Neural progenitor cell (in vitro differentiated cells): Measurements from ENCODE around the gene NPTN. TPM values are rescaled to one million over a fixed set of nuclear protein-coding genes. Genes with fewer than 3 reads are reported as not detected.

Experiments used
- DNase-seq: peaks from one replicate; pipeline ENCODE4 v3.0.0-alpha.2; 2016; ENCODE audit warnings: low spot score
- H2AFZ ChIP-seq: fragments of 200-600 bp; sonication (generic); replicated peaks from 2 replicates; pipeline ENCODE4 v1.6.1; 2016; ENCODE audit warnings: antibody characterized with exemption
- H3F3A ChIP-seq: fragments of 200-600 bp; sonication (generic); 2 replicates; pipeline ENCODE4 v1.6.1; 2016; ENCODE audit warnings: antibody characterized with exemption, low read depth
- H3K27ac ChIP-seq: fragments of 200-600 bp; sonication (generic); 2 replicates; pipeline ENCODE4 v1.5.1; 2016; ENCODE audit warnings: mild to moderate bottlenecking
- H3K27me3 ChIP-seq: fragments of 200-600 bp; sonication (generic); 2 replicates; pipeline ENCODE4 v1.6.1; 2016; ENCODE audit warnings: mild to moderate bottlenecking, moderate library complexity
- H3K36me3 ChIP-seq: fragments of 200-600 bp; sonication (generic); 2 replicates; pipeline ENCODE4 v1.5.1; 2016
- H3K4me1 ChIP-seq: fragments of 200-600 bp; sonication (generic); 2 replicates; pipeline ENCODE4 v1.6.1; 2016; ENCODE audit warnings: mixed run types
- H3K4me2 ChIP-seq: fragments of 200-600 bp; sonication (generic); 2 replicates; pipeline ENCODE4 v1.6.1; 2016
- H3K4me3 ChIP-seq: fragments of 200-600 bp; sonication (generic); 2 replicates; pipeline ENCODE4 v1.5.1; 2016
- H3K79me2 ChIP-seq: fragments of 200-600 bp; sonication (generic); 2 replicates; pipeline ENCODE4 v1.6.1; 2016; ENCODE audit warnings: low read depth
- H3K9ac ChIP-seq: fragments of 200-600 bp; sonication (generic); 2 replicates; pipeline ENCODE4 v1.6.1; 2016
- H3K9me3 ChIP-seq: fragments of 200-600 bp; sonication (generic); 2 replicates; pipeline ENCODE4 v1.5.1; 2016; ENCODE audit warnings: low read depth
- H4K20me1 ChIP-seq: fragments of 200-600 bp; sonication (generic); 2 replicates; pipeline ENCODE4 v1.6.1; 2016; ENCODE audit warnings: low read depth
- H3K27ac Mint-ChIP-seq: 3 replicates; pipeline ENCODE4 v1.8.0; 2021; ENCODE audit warnings: mixed read lengths
- H3K27me3 Mint-ChIP-seq: 2 replicates; pipeline ENCODE4 v1.8.0; 2022; ENCODE audit warnings: low read depth, mild to moderate bottlenecking, inconsistent platforms, moderate library complexity, mixed read lengths; ENCODE audit not compliant: insufficient read depth
- H3K36me3 Mint-ChIP-seq: 3 replicates; pipeline ENCODE4 v1.8.0; 2021; ENCODE audit warnings: mixed read lengths
- H3K4me1 Mint-ChIP-seq: 3 replicates; pipeline ENCODE4 v1.8.0; 2021; ENCODE audit warnings: mixed read lengths
- H3K4me3 Mint-ChIP-seq: 3 replicates; pipeline ENCODE4 v1.8.0; 2021; ENCODE audit warnings: mild to moderate bottlenecking, moderate library complexity, mixed read lengths
- H3K9me3 Mint-ChIP-seq: 3 replicates; pipeline ENCODE4 v1.8.0; 2020; ENCODE audit warnings: mixed read lengths
- CTCF ChIP-seq: fragments of 200-600 bp; sonication (generic); IDR thresholded peaks from 2 replicates; pipeline ENCODE4 v1.5.1; 2017; ENCODE audit warnings: antibody characterized with exemption, mild to moderate bottlenecking
- EZH2 ChIP-seq: fragments of 200-600 bp; sonication (generic); IDR thresholded peaks from 2 replicates; pipeline ENCODE4 v1.6.1; 2017; ENCODE audit warnings: antibody characterized with exemption, mild to moderate bottlenecking, moderate library complexity
- EZH2phosphoT487 ChIP-seq: fragments of 200-600 bp; sonication (generic); IDR thresholded peaks from 2 replicates; pipeline ENCODE4 v1.6.1; 2017; ENCODE audit warnings: antibody characterized with exemption
- total RNA-seq: library from RNA; depleted of rRNA; stranded (reverse); fragments of >200 nt; gene quantifications from 2 replicates; pipeline ENCODE4 v1.2.3, GENCODE V29; 2015; ENCODE audit warnings: low replicate concordance

NPTN gene
- total RNA-seq, 1 donor from 2014 or later = 110 TPM

- Histone ChIP-seq H3K27ac (no peak overlapping the region), H3K27me3 (no peaks in the 10 kb centered on the region), H3K4me1 (peaks cover 59% of the 10 kb centered on the region), H3K9me3 (no peaks in the 10 kb centered on the region), H3K36me3 (no peaks in the 10 kb centered on the region), H3K4me2 (peak overlapping the region; percentile 37), H2AFZ (no peak overlapping the region), H3F3A (peaks cover 16% of the 10 kb centered on the region), H3K9ac (no peak overlapping the region), H3K4me3 (no peak overlapping the region), H3K79me2 (peaks cover 100% of the 10 kb centered on the region), H4K20me1 (peaks cover 86% of the 10 kb centered on the region)
- Mint-ChIP-seq H3K27me3 (peaks cover 3% of the 10 kb centered on the region), H3K36me3 (no peaks in the 10 kb centered on the region), H3K27ac (no peak overlapping the region), H3K4me3 (no peak overlapping the region), H3K9me3 (no peaks in the 10 kb centered on the region), H3K4me1 (peaks cover 18% of the 10 kb centered on the region)
- no peak for TF ChIP-seq CTCF
- no peak for TF ChIP-seq EZH2phosphoT487
- TF ChIP-seq EZH2 = no peak
- no peak for DNase-seq
Measured at GRCh38 chr15:73621286-73621826, 11.8 kb downstream of the NPTN start.

GRCh38 chr15:73620078-73620477 lies 13.1 kb downstream of the NPTN start:
- no peak overlapping the region for H3K9ac ChIP-seq
- no peaks in the 10 kb centered on the region for H3K9me3 ChIP-seq
- H3K36me3 ChIP-seq = no peaks in the 10 kb centered on the region
- no peak overlapping the region for H3K4me3 ChIP-seq
- no peaks in the 10 kb centered on the region for H3K27me3 ChIP-seq
- peaks cover 100% of the 10 kb centered on the region for H3K79me2 ChIP-seq
- peaks cover 61% of the 10 kb centered on the region for H3K4me1 ChIP-seq
- Mint-ChIP-seq H3K36me3 (no peaks in the 10 kb centered on the region), H3K4me3 (no peak overlapping the region), H3K27ac (no peak overlapping the region), H3K9me3 (no peaks in the 10 kb centered on the region), H3K27me3 (peaks cover 3% of the 10 kb centered on the region), H3K4me1 (peaks cover 18% of the 10 kb centered on the region)
- H4K20me1 ChIP-seq = peaks cover 97% of the 10 kb centered on the region
- peaks cover 14% of the 10 kb centered on the region for H3F3A ChIP-seq
- H2AFZ ChIP-seq = no peak overlapping the region
- TF ChIP-seq EZH2 (no peak), CTCF (no peak), EZH2phosphoT487 (no peak)
- peak overlapping the region; percentile 38 for H3K27ac ChIP-seq
- DNase-seq = no peak
- no peak overlapping the region for H3K4me2 ChIP-seq

GRCh38 chr15:73617913-73618312 lies 15.3 kb downstream of the NPTN start:
- Histone ChIP-seq H3F3A (peaks cover 6% of the 10 kb centered on the region), H3K9ac (no peak overlapping the region), H3K27me3 (no peaks in the 10 kb centered on the region), H3K79me2 (peaks cover 100% of the 10 kb centered on the region), H2AFZ (no peak overlapping the region), H3K36me3 (no peaks in the 10 kb centered on the region), H3K4me1 (peaks cover 52% of the 10 kb centered on the region), H3K4me2 (peak overlapping the region; percentile 3), H3K4me3 (no peak overlapping the region), H4K20me1 (peaks cover 75% of the 10 kb centered on the region), H3K9me3 (no peaks in the 10 kb centered on the region), H3K27ac (no peak overlapping the region)
- H3K4me3 Mint-ChIP-seq = no peak overlapping the region
- TF ChIP-seq EZH2 = no peak
- no peak for TF ChIP-seq EZH2phosphoT487
- no peaks in the 10 kb centered on the region for H3K9me3 Mint-ChIP-seq
- peaks cover 15% of the 10 kb centered on the region for H3K4me1 Mint-ChIP-seq
- peaks cover 3% of the 10 kb centered on the region for H3K27me3 Mint-ChIP-seq
- H3K36me3 Mint-ChIP-seq = peaks cover 1% of the 10 kb centered on the region
- peak overlapping the region; percentile 58 for H3K27ac Mint-ChIP-seq
- DNase-seq = no peak

GRCh38 chr15:73617301-73617831 lies 15.8 kb downstream of the NPTN start:
- Histone ChIP-seq H4K20me1 (peaks cover 70% of the 10 kb centered on the region), H3F3A (peaks cover 6% of the 10 kb centered on the region), H3K27me3 (no peaks in the 10 kb centered on the region), H3K4me2 (peak overlapping the region; percentile 3), H3K9ac (no peak overlapping the region), H3K9me3 (no peaks in the 10 kb centered on the region), H2AFZ (no peak overlapping the region), H3K79me2 (peaks cover 100% of the 10 kb centered on the region), H3K36me3 (no peaks in the 10 kb centered on the region), H3K4me1 (peaks cover 47% of the 10 kb centered on the region), H3K27ac (no peak overlapping the region), H3K4me3 (no peak overlapping the region)
- no peak for TF ChIP-seq CTCF
- no peak for TF ChIP-seq EZH2phosphoT487
- no peak for TF ChIP-seq EZH2
- H3K9me3 Mint-ChIP-seq = no peaks in the 10 kb centered on the region
- DNase-seq = no peak
- H3K27ac Mint-ChIP-seq = no peak overlapping the region
- H3K36me3 Mint-ChIP-seq = peaks cover 1% of the 10 kb centered on the region
- H3K27me3 Mint-ChIP-seq = peaks cover 3% of the 10 kb centered on the region
- peaks cover 16% of the 10 kb centered on the region for H3K4me1 Mint-ChIP-seq
- no peak overlapping the region for H3K4me3 Mint-ChIP-seq
